Stomach (tissue), 4 donors: Measurements from ENCODE around the gene PRM3.

ENCODE experiments used
- POLR2A ChIP-seq, 4 donors: fragments of 450-650 bp; IDR thresholded peaks; one replicate each; pipeline ENCODE4 v1.6.1; 2016; ENCODE audit warnings: antibody characterized with exemption in 4 of 4, control low read depth in 2 of 4, mild to moderate bottlenecking in 1 of 4, moderate library complexity in 1 of 4
- TF ChIP-seq, protein P1 (sequence below), 7 experiments: fragments of 450-650 bp in 4 of 7; fragments of 200-600 bp in 3 of 7; sonication (generic) in 3 of 7; IDR thresholded peaks; one replicate each; pipeline ENCODE4 v1.5.1; 2016 to 2019; ENCODE audit warnings: antibody characterized with exemption in 7 of 7, control low read depth in 2 of 7, mild to moderate bottlenecking in 1 of 7

DNA sequence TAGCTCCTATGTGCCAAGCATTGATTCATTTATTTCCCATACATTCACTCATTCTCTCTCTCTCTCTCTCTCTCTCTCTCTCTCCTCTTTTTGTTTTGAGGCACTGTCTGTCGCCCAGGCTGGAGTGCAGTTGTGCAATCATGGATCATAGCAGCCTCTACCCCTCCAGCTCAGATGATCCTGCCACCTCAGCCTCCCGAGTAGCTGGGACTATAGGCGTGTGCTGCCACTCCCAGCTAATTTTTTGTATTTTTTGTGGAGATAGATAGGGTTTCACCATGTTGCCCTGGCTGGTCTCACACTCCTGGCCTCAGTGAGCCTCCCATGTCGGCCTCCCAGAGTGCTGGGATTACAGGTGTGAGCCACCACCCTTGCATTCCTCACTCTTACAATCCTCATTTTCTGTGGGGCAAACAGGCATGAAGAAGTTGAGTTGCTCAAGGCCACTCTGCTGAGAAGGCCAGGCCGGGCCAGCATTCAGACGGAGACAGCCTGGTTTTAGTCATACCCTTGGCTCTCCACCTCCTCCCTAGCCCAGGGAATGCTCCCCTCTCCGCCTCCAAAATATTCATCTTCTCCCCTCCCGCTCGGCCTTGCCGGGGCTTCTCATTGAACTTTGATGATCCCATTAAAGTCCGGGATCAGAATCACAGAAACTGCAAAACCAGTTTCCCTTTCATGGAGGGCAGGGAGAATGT, 3.6 kb upstream of the PRM3 start:
- TF ChIP-seq, protein P1, sequence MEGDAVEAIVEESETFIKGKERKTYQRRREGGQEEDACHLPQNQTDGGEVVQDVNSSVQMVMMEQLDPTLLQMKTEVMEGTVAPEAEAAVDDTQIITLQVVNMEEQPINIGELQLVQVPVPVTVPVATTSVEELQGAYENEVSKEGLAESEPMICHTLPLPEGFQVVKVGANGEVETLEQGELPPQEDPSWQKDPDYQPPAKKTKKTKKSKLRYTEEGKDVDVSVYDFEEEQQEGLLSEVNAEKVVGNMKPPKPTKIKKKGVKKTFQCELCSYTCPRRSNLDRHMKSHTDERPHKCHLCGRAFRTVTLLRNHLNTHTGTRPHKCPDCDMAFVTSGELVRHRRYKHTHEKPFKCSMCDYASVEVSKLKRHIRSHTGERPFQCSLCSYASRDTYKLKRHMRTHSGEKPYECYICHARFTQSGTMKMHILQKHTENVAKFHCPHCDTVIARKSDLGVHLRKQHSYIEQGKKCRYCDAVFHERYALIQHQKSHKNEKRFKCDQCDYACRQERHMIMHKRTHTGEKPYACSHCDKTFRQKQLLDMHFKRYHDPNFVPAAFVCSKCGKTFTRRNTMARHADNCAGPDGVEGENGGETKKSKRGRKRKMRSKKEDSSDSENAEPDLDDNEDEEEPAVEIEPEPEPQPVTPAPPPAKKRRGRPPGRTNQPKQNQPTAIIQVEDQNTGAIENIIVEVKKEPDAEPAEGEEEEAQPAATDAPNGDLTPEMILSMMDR (IDR thresholded peaks at IDR 0.05) = no peak
- no peak for TF ChIP-seq POLR2A (IDR thresholded peaks at IDR 0.05)
